HuH-7.5 (cell line): ENCODE results near the gene PRRG1.
"Not testable (repeated sequence)": the region's sequence is repeated elsewhere in the genome, so short reads cannot be mapped to it uniquely, and the experiment has no call there.

Experiments used
- DNase-seq: peaks from one replicate; pipeline ENCODE4 v3.0.0; 2011; ENCODE audit warnings: low spot score

PRRG1 gene

DNA sequence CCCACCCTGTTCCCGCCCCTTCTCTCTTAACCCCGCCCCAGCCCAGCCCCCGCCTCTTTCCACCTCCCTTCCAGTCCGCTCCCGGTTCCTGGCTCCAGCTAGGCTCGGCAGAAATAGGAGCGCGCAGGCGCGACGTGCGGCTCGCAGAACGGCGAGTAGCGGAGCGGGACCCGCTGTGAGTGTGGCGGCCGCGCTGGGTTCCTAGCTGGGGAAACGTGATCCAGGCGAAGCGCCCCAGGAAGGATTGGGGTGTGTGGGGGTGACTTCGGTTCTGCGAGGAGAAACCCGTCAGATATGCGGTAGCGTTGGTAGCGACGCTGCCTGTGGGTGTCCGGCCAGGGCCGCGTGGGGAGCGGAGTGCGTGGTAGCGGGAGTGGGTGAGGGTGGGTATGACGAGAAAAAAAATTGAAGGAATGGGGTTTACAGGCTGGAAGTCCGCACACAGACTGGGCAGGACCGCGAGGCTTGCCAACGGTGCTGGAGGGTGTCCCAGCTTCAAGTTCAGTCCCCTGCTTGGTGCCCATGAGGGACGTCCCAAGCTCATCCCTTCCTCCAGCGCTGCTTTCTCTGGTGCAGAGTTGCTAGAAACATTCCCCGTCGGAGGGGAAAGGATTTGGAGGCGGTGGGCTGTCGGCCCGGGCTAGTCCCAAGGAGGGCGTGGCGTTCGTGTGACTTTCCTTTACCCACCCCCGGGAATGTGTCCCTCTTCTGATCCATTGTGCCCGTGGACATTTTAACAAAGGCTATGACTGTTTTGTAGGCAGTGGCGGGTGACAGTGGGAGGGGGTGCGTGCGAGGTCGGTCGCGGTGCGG lies at the start of gene PRRG1:
Gene PRRG1, plus strand, starts transcription at position 144 of the 813 bp plus-strand sequence. CDS start 56,886 bp downstream, outside the sequence.
- no peak for DNase-seq

DNA sequence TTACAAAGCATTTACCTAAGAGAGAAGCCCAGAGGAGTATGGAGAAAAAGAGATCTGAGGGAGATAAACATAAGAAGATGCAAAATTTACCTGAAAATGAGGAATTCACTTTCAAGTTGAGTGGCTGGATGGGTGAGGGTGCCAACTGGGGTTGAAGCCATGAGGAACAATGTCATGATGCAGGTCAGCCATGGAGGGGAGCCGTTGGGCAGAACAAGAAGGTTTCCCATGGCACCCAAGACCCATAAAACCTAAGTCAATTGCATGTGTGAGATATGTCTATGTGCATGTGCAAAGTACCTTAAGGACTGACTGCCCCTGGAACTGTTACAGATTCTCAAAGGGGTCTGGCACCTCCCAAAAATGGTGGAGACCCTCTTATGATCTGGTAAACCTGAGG lies 46.6 kb upstream of the PRRG1 start:
- DNase-seq: no peak

DNA sequence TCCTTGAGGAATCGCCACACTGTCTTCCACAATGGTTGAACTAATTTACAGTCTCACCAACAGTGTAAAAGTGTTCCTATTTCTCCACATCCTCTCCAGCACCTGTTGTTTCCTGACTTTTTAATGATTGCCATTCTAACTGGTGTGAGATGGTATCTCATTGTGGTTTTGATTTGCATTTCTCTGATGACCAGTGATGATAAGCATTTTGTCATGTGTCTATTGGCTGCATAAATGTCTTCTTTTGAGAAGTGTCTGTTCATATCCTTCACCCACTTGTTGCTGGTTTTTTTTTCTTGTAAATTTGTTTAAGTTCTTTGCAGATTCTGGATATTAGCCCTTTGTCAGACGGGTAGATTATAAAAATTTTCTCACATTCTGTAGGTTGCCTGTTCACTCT lies 43.9 kb upstream of the PRRG1 start:
- DNase-seq: not testable (repeated sequence)

DNA sequence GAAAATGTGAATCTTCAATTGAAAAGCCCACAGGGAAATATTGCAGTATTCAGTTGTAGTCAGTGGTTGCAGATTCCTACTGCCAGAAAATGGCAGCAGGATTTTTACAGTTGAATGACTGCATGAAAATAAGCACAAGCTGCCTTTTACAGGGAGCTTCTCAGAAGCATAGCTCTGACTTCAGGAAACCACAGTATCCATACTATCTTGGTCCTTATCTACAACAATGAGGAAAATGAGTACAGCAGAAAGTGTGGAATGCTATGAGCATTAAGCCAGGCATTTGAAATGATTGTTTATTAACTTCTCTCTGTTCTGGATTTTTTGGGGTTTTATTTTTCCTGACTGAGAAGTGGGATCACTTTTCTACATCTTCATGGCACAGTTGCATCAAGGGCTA lies 34.6 kb upstream of the PRRG1 start:
- no peak for DNase-seq

DNA sequence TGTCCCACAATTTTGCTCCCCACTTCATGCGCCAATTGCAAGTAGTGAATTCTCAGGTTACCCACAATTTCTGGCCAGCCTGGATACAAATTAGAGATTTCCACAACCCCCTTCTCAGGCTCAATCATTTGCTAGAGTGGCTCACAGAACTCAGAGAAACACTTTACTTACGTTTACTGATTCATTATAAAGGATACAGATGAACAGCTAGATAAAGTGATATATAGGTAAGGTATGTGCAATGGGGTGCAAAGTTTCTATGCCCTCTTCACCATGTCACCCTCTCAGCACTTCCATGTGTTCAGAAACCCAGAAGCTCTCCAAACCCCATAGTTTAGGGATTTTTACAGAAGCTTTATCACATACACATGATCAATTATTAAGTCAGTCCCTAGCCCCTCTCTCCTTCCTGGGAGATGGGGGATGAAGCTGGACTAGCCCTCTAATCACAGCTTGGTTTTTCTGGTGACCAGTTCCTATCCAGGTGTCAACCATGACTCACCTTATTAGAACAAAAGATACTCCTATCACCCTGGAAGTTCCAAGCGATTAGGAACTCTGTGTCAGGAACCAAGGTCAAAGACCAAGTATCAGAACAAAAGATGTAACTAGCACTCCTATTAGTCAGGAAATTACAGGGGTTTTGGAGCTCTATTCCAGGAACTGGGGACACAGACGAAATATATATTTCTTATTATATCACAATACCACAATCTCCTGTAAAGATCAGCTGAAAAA lies 33.5 kb upstream of the PRRG1 start:
- no peak for DNase-seq

DNA sequence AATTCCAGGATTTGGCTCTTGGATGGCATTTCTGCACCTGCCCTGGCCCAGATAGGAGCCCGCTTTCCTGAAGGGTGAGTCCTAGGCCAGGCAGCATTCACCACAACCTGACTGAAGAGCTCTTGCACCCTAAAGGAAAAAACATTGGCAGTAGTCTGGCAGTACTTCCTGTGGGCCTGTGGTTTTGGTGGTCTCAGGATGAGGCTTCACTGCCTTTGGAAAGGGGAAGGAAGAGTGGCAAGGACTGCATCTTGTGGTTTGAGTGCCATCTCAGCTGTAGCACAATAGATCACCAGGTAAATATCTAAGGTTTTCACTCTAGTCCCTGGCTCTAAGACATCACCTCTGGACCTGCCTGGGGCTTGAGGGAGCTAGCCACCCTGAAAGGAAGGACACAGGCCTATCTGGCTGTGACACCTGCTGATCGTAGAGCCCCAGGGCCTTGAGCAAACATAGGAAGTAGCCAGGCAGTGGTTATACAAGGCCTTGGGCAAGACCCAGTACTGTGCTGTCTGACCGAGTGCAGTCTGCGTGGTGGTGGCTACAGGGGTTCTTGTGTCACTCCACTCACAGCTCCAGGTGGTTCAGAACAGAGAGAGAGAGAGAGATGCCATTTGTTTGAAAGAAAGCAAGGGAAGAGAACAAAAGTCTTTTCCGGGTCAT lies 28.5 kb upstream of the PRRG1 start:
- no peak for DNase-seq

DNA sequence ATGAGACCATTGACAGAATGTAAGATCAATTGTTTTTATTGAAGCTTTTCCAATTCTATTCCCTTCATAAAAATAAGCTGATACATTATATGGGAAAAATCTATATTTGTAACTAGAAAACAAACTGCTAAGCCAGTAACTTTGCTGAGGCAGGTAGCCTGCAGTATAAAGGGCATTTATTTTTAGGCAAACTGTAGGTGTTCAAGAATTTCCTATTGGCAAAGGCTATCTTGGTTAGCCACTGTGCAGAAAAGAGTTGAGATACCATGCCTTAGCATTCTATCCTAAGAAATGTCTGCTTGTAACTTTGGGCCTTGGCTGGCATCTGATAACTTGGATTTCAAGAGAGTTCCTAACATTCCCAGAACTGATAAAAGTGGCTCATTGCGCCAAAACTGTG lies 18.5 kb upstream of the PRRG1 start:
- no peak for DNase-seq

DNA sequence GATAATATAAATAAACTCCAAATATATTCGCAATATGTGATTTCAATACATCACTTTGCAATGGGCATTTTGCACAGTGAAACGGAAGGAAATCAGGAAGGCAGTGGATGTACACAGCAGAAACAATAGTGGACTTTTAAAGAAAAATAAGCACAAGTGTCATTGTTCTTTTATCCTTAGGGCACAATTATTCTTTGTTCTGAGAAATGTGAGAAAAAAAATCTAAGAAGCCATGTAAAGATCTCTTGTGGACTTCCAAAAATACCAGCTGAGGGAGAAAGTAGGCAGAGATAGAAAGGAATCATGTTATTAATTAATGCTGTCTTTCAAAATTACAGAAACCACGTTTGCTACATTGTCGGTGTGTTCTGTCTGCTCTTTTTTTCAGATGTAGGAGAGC lies 17.6 kb upstream of the PRRG1 start:
- no peak for DNase-seq

DNA sequence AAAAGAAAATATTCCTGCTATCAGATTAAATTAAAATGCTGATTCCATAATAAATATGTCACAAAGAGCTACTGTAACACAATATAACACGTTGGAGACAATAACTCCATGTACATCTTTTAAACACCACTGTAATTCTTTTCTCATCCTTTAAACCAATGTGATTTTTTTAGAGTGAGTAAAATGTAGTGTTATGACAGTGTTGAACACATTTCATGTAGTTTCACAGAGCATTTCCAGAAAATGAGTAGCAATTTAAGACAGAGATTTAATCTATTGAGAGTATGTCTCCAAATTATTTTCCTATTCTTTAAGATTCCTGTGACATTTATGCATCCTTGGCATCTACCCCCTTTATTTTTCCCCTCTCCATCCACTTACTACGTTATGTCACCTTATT lies 17.1 kb upstream of the PRRG1 start:
- DNase-seq: no peak

DNA sequence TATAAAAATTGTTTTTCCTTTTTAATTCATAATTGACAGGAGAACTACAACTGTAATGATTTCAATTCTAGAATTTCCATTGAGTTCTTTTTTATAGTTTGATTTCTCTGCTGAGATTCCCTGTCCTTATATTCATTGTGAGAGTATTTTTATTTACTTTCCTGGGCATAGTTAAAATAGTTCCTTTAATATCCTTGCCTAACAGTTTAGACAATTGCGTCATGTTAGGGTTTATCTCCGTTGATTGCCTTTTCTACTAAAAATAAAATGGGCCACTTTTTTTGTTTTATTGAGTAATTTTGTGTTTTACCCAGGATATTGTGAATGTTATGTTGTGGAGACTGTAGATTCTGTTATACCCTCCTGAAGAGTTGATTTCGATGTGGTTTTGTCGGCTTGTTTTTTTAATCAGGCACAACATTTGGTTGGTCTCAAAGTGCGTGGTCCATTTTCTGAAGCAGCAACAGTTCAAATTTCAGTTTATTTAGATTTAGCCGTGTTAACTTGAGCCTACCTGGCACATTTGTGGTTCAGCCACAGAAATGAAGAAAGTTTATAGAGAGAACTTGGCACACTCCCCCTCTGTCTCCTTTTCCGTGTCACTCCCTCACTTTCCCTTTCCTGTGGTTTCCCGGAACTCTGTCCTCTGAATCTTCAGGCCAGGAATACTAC lies 16.0 kb upstream of the PRRG1 start:
- DNase-seq: no peak

DNA sequence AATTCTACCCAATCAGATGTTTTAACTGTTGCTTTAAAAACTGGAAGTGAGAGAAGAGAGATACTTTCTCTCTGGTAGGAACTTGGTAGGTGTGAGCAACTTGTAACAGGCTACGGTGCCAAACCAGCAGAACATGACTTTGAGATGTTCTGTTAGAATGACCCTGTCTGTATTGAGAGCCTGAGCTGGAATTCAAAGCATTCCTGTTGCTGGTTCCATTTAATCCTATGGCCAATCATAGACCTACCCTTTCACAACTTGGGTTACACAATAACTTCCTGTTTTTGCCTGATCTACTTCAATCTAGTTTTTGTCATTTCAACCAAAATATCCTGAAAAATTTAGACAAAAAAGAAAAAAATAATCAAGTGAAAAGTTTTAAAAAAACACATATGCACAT lies 1.7 kb upstream of the PRRG1 start:
- DNase-seq: no peak

DNA sequence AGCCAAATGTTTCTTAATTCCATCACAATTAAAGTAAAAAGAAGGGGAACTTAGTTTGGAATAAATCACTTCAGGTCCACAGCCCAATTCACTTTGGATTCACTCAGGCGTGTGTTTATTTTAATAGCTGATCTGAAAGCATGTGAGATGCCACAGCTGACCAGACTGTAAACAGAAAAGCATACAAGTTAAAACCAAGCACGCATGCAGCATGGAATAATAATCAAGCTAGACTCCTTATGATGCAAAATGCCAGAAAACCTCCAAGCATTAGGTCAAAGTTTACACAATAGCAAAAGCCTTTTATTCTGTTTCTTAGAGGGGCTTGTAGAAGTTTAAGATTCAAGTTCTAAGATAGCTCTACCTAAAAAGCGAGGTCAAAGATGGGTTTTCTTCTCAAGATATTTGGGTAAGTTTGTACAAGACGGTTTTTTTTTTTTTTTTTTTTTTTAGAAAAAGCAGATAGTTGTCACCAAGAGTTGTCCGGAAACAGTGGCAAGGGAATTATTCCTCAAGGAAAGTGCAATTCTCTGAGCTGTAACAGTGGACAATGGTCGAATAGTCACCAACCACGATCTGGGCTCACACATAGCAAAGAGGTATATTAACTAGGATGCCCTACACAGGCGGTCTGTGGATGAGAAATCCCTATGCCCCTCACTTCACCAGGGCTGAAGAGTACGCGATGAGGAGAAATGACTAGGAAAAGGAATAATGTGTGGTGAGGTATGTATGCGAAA lies 763 bp upstream of the PRRG1 start:
- DNase-seq: no peak

DNA sequence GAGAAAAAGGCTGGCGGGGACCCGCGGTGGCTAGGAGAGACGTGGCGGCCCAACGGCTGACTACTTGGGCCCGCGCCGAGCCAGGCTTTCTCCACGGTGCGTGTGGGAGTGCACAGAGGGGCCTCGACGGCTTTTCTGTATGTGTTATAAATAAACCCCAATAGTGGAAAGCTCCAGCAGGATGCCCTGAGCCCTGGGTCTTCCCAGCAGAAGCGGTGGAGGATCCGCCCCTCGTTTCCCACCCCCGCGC lies 268 bp upstream of the PRRG1 start:
- DNase-seq: no peak

DNA sequence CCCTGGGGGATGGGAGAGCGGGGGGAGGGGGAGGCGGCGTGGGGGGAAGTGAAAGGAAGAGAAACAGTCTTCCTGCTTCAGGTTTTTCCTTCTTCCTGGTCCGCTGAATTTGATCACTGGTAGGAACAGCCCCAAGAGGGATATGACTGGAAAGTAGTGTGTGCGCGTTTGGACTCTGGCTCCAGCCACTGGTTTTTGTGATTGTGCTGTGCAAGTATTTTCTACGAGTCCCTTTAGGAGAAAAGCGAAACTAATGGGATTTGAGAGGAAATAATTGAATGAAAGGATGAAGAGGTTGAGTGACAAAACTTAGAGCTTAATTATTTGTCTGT lies 836 bp downstream of the PRRG1 start:
- DNase-seq: no peak

DNA sequence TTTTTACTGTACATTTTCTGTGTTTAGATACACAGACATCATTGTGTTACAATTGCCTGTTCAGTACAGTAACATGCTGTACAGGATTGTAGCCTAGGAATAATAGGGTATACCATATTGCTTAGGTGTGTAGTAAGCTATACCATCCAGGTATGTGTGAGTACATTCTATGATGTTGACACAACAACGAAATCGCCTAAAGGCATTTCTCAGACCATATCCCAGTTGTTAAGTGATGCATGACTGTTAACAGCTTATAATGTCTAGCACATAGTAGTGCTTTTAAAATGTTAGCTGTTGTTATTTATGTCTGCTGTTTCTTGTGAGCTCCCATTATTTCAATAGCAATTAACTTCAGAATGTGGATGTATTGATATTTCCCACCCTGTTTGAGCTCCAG lies 4.5 kb downstream of the PRRG1 start:
- no peak for DNase-seq

DNA sequence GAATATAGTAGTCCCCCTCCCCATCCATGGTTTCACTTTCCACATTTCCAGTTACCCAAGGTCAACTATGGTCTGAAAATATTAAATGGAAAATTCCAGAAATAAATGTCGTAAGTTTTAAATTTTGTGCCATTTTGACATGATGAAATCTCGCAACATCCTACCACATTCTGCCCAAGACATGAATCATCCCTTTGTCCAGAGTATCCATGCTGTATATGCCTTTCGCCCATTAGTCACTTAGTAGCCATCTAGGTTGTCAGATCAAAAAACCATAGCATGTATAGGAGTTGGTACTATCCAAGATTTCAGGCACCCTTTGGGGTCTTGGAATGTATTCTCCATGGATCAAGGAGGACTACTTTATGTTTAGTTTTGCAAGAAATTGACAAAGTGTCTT lies 8.3 kb downstream of the PRRG1 start:
- no peak for DNase-seq

DNA sequence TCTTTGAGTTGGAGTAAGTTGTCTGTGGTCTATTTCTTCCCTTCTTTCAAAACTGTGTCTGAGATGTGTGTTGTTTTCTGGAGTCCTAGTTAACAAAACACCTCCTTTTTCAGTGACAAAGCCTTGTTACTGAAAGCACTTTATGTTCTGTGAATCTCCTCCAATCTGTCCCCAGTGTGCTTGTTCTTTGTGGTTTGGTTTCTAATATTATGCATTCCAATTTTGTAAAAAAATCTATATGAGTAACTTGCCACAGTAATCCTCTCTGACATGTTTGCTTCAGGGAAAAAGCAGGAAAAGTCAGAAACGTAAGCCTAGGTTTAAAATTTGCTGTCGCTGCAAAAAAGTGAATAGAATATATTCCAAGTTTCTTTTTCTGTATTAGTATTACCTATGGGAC lies 12.4 kb downstream of the PRRG1 start:
- DNase-seq: no peak

DNA sequence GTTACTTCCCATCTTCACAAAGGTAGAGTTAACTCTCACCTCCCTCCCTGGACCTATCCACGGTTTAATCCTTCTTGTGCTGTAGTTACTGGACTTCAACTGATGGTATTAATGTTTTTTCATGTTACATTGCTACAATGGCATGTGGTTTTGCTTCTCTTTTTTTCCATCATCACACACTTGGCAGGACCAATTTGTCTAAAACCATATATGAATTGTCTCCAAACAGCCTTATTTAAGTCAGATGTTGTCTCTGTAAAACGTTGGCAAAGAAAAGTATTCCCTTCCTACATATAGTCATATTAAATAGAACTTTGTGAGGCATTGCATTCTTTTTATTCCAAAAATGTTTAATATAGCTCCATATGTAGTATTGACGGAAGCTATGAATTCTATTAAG lies 15.5 kb downstream of the PRRG1 start:
- DNase-seq: no peak

DNA sequence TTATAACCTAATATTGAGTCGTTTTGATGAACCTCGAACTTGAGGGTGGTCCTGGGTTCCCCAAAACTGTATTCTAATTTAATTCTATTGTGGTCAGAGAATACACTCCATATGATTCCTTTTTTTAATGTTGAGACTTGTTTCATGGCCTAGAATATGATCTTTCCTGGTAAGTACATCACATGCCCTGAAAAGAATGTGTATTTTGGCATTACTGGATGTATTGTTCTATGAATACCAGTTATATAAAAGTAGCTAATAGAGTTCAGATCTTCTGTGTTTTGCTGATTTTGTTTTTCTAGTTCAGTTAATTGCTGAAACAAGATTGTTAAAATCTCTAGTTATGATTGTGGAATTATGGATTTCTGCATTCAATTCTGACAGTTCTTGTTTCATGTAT lies 18.8 kb downstream of the PRRG1 start:
- DNase-seq: no peak

DNA sequence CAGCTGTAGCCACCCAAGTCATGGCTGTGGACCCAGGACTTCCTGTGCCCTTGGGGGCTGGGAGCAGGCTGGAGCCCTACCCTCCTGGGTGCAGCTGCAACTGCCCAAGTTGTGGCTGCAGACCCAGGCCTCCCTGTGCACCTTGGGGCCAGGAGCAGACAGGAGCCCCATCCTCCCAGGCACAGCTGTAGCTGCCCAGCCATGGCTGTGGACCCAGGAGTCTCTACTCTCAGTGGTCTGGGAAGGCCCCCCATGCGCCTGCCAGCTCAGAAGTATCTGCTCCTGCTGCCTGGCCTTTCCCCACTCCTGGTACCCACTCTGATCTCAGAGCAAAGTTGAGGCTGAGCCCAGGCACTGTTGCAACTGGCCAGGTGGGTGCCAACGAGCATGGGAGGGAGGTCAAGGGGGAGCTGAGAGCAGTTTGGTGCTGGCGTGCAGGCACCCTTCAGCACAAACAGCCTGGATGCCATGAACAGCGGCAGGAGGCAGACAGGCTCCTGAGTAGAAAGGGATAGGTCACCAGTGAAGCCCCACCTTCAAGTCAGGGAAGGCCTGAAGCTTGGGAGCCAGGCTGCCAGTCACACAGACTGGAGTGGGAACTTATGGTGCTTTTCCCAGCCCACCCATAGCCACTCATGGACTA lies 21.5 kb downstream of the PRRG1 start:
- DNase-seq: no peak

DNA sequence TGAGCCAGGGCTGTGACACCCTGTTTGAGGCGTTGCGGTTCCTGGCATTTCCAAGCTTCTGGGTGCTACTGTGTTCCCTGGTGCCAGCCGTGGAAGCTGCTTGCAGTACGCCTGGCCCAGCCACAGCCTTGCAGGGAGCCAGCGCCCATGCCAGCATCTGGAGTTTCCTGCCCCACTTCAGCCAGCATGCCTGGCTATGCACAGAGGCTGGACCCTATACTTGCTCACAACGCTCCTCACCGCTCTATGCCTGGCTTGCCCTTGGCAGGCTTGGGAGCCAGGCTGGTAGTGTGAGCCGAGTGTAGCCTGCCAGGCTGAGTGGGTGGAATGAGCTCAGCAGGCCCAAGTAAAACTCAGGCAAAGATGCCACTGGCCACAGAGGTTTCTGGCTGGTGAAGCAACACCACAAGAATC lies 22.4 kb downstream of the PRRG1 start:
- no peak for DNase-seq

DNA sequence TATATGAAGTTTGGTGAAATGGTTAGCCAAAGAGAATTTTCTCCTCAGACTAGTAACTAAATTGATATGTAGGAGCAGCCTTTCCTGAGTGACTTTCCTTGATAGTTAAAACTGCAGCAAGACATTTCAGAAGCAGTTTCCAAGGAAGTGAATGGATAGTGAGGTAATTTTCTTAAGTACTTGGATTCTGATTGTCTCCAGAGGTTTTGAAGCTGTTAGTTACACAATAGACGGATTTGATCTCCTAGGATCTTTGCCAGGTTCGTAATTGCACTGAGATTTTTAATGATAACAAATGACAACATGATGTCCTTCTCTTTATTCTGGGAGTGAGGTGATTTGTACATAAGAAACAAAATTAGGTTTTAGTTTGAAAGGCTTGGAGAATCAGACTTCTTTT lies 29.2 kb downstream of the PRRG1 start:
- DNase-seq: no peak
